Spleen (tissue), 11 donors: ENCODE results near the gene SEZ6L2. TPM values are rescaled to one million over a fixed set of nuclear protein-coding genes. Genes with fewer than 3 reads are reported as not detected.

Source experiments
- DNase-seq: peaks from one replicate; pipeline ENCODE4 v3.0.0-alpha.2; 2020
- H3K27ac ChIP-seq, 8 donors: fragments of 200-600 bp; sonication (generic) in 7 of 8; 1 replicate in 4 of 8; 2 replicates in 4 of 8; pipeline versions ENCODE4 v1.5.0 to v1.8.0; 2016 to 2021; ENCODE audit warnings: inconsistent platforms in 4 of 8, mild to moderate bottlenecking in 4 of 8, moderate library complexity in 1 of 8
- H3K27me3 ChIP-seq, 7 donors: fragments of 200-600 bp; sonication (generic) in 6 of 7; replicated peaks in 1 of 7; 1 replicate in 4 of 7; 2 replicates in 3 of 7; pipeline versions ENCODE4 v1.5.0 to v1.8.0; 2016 to 2021; ENCODE audit warnings: inconsistent platforms in 3 of 7, mild to moderate bottlenecking in 1 of 7
- H3K36me3 ChIP-seq, 6 donors: fragments of 200-600 bp; sonication (generic) in 5 of 6; 1 replicate in 4 of 6; 2 replicates in 2 of 6; pipeline versions ENCODE4 v1.5.0 to v1.8.0; 2016 to 2021; ENCODE audit warnings: inconsistent platforms in 2 of 6
- H3K4me1 ChIP-seq, 6 donors: fragments of 200-600 bp; sonication (generic) in 5 of 6; 1 replicate in 3 of 6; 2 replicates in 3 of 6; pipeline versions ENCODE4 v1.5.0 to v1.8.0; 2016 to 2021; ENCODE audit warnings: inconsistent platforms in 3 of 6
- H3K4me3 ChIP-seq, 8 donors: fragments of 200-600 bp; sonication (generic) in 7 of 8; 1 replicate in 4 of 8; 2 replicates in 4 of 8; pipeline versions ENCODE4 v1.5.0 to v1.8.0; 2016 to 2021; ENCODE audit warnings: inconsistent platforms in 4 of 8, mild to moderate bottlenecking in 4 of 8, moderate library complexity in 2 of 8
- H3K9me3 ChIP-seq, 8 donors: fragments of 200-600 bp; sonication (generic) in 7 of 8; 1 replicate in 4 of 8; 2 replicates in 4 of 8; pipeline versions ENCODE4 v1.5.0 to v1.8.0; 2016 to 2021; ENCODE audit warnings: inconsistent platforms in 4 of 8
- CTCF ChIP-seq, 11 experiments: fragments of 200-600 bp in 7 of 11; fragments of 450-650 bp in 4 of 11; sonication (generic) in 4 of 11; IDR thresholded peaks in 8 of 11; conservative IDR thresholded peaks in 3 of 11; 1 replicate in 7 of 11; 2 replicates in 4 of 11; pipeline versions ENCODE4 v1.4.0 to v1.8.0; 2016 to 2021; ENCODE audit warnings: antibody characterized with exemption in 11 of 11, inconsistent platforms in 4 of 11, mild to moderate bottlenecking in 1 of 11
- POLR2A ChIP-seq, 3 donors: fragments of 450-650 bp; IDR thresholded peaks; one replicate each; pipeline ENCODE4 v1.5.1; 2017; ENCODE audit warnings: antibody characterized with exemption in 3 of 3, mild to moderate bottlenecking in 1 of 3
- POLR2AphosphoS5 ChIP-seq, 3 donors: sonication (generic); formaldehyde crosslinking; IDR thresholded peaks; one replicate each; pipeline ENCODE4 v1.5.1; 2017; ENCODE audit warnings: antibody characterized with exemption in 3 of 3
- WGBS, 5 donors: extraction: QIAGEN DNeasy Blood & Tissue Kit in 3 of 5; methylation state at CpG; one replicate each; pipeline versions ENCODE4 v1.1.5 to v1.1.7; 2013 to 2018; 5-methylcytosine and 5-hydroxymethylcytosine counted together
- intact Hi-C: fragments of 100-400 bp; cut with DNase I; formaldehyde crosslinking; loops from one replicate; pipeline ENCODE4 v1.15.0; 2023; ENCODE audit warnings: low total_unique reads
- polyA plus RNA-seq, 3 donors: library from polyadenylated mRNA; stranded (reverse); fragments of 200-250 nt; gene quantifications; one replicate each; pipeline ENCODE4 v1.2.1, GENCODE V29; 2013
- total RNA-seq, 7 donors: library from RNA; depleted of rRNA in 3 of 7; stranded (reverse); fragments of >200 nt in 3 of 7; fragmentation: NEBNext Ultra II Directional in 4 of 7; extraction: Animal tissue kit (Norgen Biotek cat#: 25700) in 4 of 7; gene quantifications; one replicate each; pipeline versions ENCODE4 v1.1.0 to v1.2.1, GENCODE V29; 2016 to 2021
- donor health status: healthy with polysubstance abuse.
- donor health status: DM: no; HTN: no; CAD: no; lungs with moderate emphysema.
- donor health status: DM: no; HTN: no; CAD: no.
- donor health status: Bipolar disorder and iron deficiency.
- donor health status: healthy.
- donor health status: DM: no; HTN: no; CAD: no.
- donor health status: DM: yes; HTN: yes; CAD: no.

SEZ6L2 gene
- total and polyA plus RNA-seq, 10 donors, result 0.35 to 4.1 (median 2.1) TPM

DNA sequence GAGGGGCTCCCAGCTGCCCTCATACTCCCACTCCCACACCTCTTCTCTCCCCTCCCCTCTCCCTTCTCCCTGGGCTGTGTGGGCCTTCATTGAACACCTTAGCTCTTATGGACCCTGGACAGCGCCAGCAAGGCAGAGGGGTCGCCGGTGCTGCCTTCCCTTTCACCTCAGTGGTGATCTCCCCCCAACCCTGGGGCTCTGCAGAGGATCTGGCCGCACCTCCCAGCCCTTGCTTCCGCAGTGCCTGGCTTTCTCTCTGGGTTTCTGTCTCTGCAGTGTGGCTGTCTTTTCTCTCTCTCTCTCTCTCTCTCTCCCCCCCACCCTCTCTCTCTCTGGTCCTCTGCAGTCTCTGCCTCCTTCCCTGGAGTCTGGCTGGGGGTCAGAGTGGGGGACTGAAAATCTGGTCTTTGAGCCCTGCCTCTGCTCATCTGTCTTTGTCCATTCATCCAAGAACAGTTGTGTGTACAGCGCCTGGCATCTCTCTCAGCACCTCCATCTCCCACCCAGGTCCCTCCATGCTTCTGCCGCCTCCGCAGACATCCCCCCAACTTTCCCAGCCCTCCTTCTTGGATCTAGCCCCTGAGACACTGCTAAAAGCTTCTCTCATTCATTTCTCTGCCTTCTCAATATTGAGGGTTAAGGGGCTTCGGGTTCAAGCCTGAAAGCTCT, 1.1 kb downstream of the SEZ6L2 start:
- intact Hi-C loops, result loop anchor here (10.0 kb wide), 1 partner anchor 57 kb away; no protein-coding TSS in a partner anchor
- no peak overlapping the region for H3K4me3 ChIP-seq
- peaks cover 0 to 66% (median 27%) of the 10 kb centered on the region in 7 donors for H3K27me3 ChIP-seq
- 11 to 15% (median 13%) methylated on average over 9 of the region's 9 CpGs for WGBS, 5 donors
- H3K27ac ChIP-seq, result no peak overlapping the region
- H3K4me1 ChIP-seq, result peaks cover 0 to 27% (median 18%) of the 10 kb centered on the region in 6 donors
- no peak for TF ChIP-seq POLR2A (IDR thresholded peaks at IDR 0.05)
- TF ChIP-seq POLR2AphosphoS5 (IDR thresholded peaks at IDR 0.05), result no peak
- no peak for TF ChIP-seq CTCF (IDR thresholded peaks at IDR 0.05 in 8 of 11, conservative IDR thresholded peaks at IDR 0.05 in 3 of 11)
- no peaks in the 10 kb centered on the region for H3K36me3 ChIP-seq
- no peak for DNase-seq
- H3K9me3 ChIP-seq, result no peaks in the 10 kb centered on the region

- intact Hi-C loops, result loop anchor here (10.0 kb wide), 1 partner anchor 57 kb away; no protein-coding TSS in a partner anchor
- TF ChIP-seq POLR2AphosphoS5 (IDR thresholded peaks at IDR 0.05) (no peak), POLR2A (IDR thresholded peaks at IDR 0.05) (no peak), CTCF (IDR thresholded peaks at IDR 0.05 in 8 of 11, conservative IDR thresholded peaks at IDR 0.05 in 3 of 11) (no peak)
- Histone ChIP-seq H3K9me3 (no peaks in the 10 kb centered on the region), H3K27ac (no peak overlapping the region), H3K27me3 (peaks cover 0 to 66% (median 27%) of the 10 kb centered on the region in 7 donors), H3K4me1 (peaks cover 0 to 27% (median 18%) of the 10 kb centered on the region in 6 donors), H3K36me3 (no peaks in the 10 kb centered on the region), H3K4me3 (no peak overlapping the region)
- 46 to 68% (median 59%) methylated on average over 4 of the region's 4 CpGs for WGBS, 5 donors
- DNase-seq, result no peak
These were observed 2.0 kb downstream of the SEZ6L2 start for GRCh38 chr16:29897333-29897732.

- H3K4me3 ChIP-seq, result no peak overlapping the region
- no peak for DNase-seq
- WGBS, 5 donors, result 46 to 56% (median 49%) methylated on average over 6 to 15 of the region's 15 CpGs
- H3K36me3 ChIP-seq, result no peaks in the 10 kb centered on the region
- peaks cover 0 to 27% (median 18%) of the 10 kb centered on the region in 6 donors for H3K4me1 ChIP-seq
- H3K9me3 ChIP-seq, result no peaks in the 10 kb centered on the region
- intact Hi-C loops, result loop anchor here (10.0 kb wide), 1 partner anchor 58 kb away; no protein-coding TSS in a partner anchor
- TF ChIP-seq POLR2AphosphoS5 (IDR thresholded peaks at IDR 0.05), result no peak
- TF ChIP-seq CTCF (IDR thresholded peaks at IDR 0.05 in 8 of 11, conservative IDR thresholded peaks at IDR 0.05 in 3 of 11), result no peak
- TF ChIP-seq POLR2A (IDR thresholded peaks at IDR 0.05), result no peak
- no peak overlapping the region for H3K27ac ChIP-seq
- H3K27me3 ChIP-seq, result peaks cover 0 to 66% (median 27%) of the 10 kb centered on the region in 7 donors
These were observed 2.5 kb downstream of the SEZ6L2 start for GRCh38 chr16:29896841-29897240.

- 63 to 87% (median 74%) methylated on average over 4 of the region's 4 CpGs for WGBS, 5 donors
- TF ChIP-seq CTCF (IDR thresholded peaks at IDR 0.05 in 8 of 11, conservative IDR thresholded peaks at IDR 0.05 in 3 of 11) (no peak), POLR2A (IDR thresholded peaks at IDR 0.05) (no peak), POLR2AphosphoS5 (IDR thresholded peaks at IDR 0.05) (no peak)
- Histone ChIP-seq H3K4me1 (peaks cover 0 to 9% (median 5%) of the 10 kb centered on the region in 6 donors), H3K9me3 (no peaks in the 10 kb centered on the region), H3K4me3 (no peak overlapping the region), H3K36me3 (no peaks in the 10 kb centered on the region), H3K27ac (no peak overlapping the region), H3K27me3 (peaks cover 0 to 41% (median 25%) of the 10 kb centered on the region in 7 donors)
- intact Hi-C loops, result loop anchor here (10.0 kb wide), 1 partner anchor 60 kb away; no protein-coding TSS in a partner anchor
- no peak for DNase-seq
These were observed 5.0 kb downstream of the SEZ6L2 start for GRCh38 chr16:29894352-29894751.
